ENCODE measurements around the gene ARID4B. TPM values are rescaled to one million over a fixed set of nuclear protein-coding genes. Genes with fewer than 3 reads are reported as not detected.

The ARID4B gene
- polyA plus RNA-seq, 4 donors = 10.3 to 26.6 (median 12.6) TPM

GRCh38 chr1:235151033-235151432, 176.9 kb downstream of the ARID4B start:
- Histone ChIP-seq H3K4me3 (ENCODE audit: low read depth in 1 of 3, low read length in 3 of 3) (no peak overlapping the region), H3K36me3 (ENCODE audit: control insufficient read depth in 3 of 3, insufficient read depth in 2 of 3, low read depth in 1 of 3, low read length in 3 of 3) (peaks cover 11 to 55% (median 23%) of the 10 kb centered on the region in 3 donors), H3K9me3 (ENCODE audit: control insufficient read depth in 2 of 2, insufficient read depth in 1 of 2, low read depth in 1 of 2, low read length in 1 of 2) (no peaks in the 10 kb centered on the region), H3K27ac (ENCODE audit: low read depth in 1 of 3, low read length in 2 of 3) (no peak overlapping the region), H3K27me3 (ENCODE audit: control insufficient read depth in 3 of 3, insufficient read depth in 3 of 3, low read length in 3 of 3) (no peaks in the 10 kb centered on the region), H3K4me1 (ENCODE audit: control insufficient read depth in 3 of 3, insufficient read depth in 2 of 3, low read depth in 1 of 3, low read length in 2 of 3) (peaks cover 0 to under 1% (median 0%) of the 10 kb centered on the region in 3 donors)
- DNase-seq = no peak
- WGBS, 3 donors = 76 to 88% (median 79%) methylated on average over 2 of the region's 2 CpGs
- no peak for FAIRE-seq

GRCh38 chr1:235149824-235150223, 178.2 kb downstream of the ARID4B start:
- 94 to 95% (median 95%) methylated on average over 9 of the region's 9 CpGs for WGBS, 3 donors
- no peak overlapping the region for H3K27ac ChIP-seq (ENCODE audit: low read depth in 1 of 3, low read length in 2 of 3)
- H3K9me3 ChIP-seq (ENCODE audit: control insufficient read depth in 2 of 2, insufficient read depth in 1 of 2, low read depth in 1 of 2, low read length in 1 of 2) = no peaks in the 10 kb centered on the region
- no peak overlapping the region for H3K4me3 ChIP-seq (ENCODE audit: low read depth in 1 of 3, low read length in 3 of 3)
- H3K4me1 ChIP-seq (ENCODE audit: control insufficient read depth in 3 of 3, insufficient read depth in 2 of 3, low read depth in 1 of 3, low read length in 2 of 3) = no peaks in the 10 kb centered on the region
- no peak for DNase-seq
- no peak for FAIRE-seq
- H3K27me3 ChIP-seq (ENCODE audit: control insufficient read depth in 3 of 3, insufficient read depth in 3 of 3, low read length in 3 of 3) = no peaks in the 10 kb centered on the region
- peaks cover 11 to 59% (median 23%) of the 10 kb centered on the region in 3 donors for H3K36me3 ChIP-seq (ENCODE audit: control insufficient read depth in 3 of 3, insufficient read depth in 2 of 3, low read depth in 1 of 3, low read length in 3 of 3)

GRCh38 chr1:235147269-235147668, 180.7 kb downstream of the ARID4B start:
- 91 to 92% (median 91%) methylated on average over 4 of the region's 4 CpGs for WGBS, 3 donors
- H3K36me3 ChIP-seq (ENCODE audit: control insufficient read depth in 3 of 3, insufficient read depth in 2 of 3, low read depth in 1 of 3, low read length in 3 of 3) = peaks cover 15 to 61% (median 16%) of the 10 kb centered on the region in 3 donors
- DNase-seq = no peak
- FAIRE-seq = no peak
- no peak overlapping the region for H3K27ac ChIP-seq (ENCODE audit: low read depth in 1 of 3, low read length in 2 of 3)
- no peaks in the 10 kb centered on the region for H3K27me3 ChIP-seq (ENCODE audit: control insufficient read depth in 3 of 3, insufficient read depth in 3 of 3, low read length in 3 of 3)
- no peak overlapping the region for H3K4me3 ChIP-seq (ENCODE audit: low read depth in 1 of 3, low read length in 3 of 3)
- no peaks in the 10 kb centered on the region for H3K9me3 ChIP-seq (ENCODE audit: control insufficient read depth in 2 of 2, insufficient read depth in 1 of 2, low read depth in 1 of 2, low read length in 1 of 2)
- H3K4me1 ChIP-seq (ENCODE audit: control insufficient read depth in 3 of 3, insufficient read depth in 2 of 3, low read depth in 1 of 3, low read length in 2 of 3) = no peaks in the 10 kb centered on the region

GRCh38 chr1:235145639-235146038, 182.3 kb downstream of the ARID4B start:
- Histone ChIP-seq H3K27me3 (ENCODE audit: control insufficient read depth in 3 of 3, insufficient read depth in 3 of 3, low read length in 3 of 3) (no peaks in the 10 kb centered on the region), H3K4me1 (ENCODE audit: control insufficient read depth in 3 of 3, insufficient read depth in 2 of 3, low read depth in 1 of 3, low read length in 2 of 3) (no peaks in the 10 kb centered on the region), H3K4me3 (ENCODE audit: low read depth in 1 of 3, low read length in 3 of 3) (no peak overlapping the region), H3K36me3 (ENCODE audit: control insufficient read depth in 3 of 3, insufficient read depth in 2 of 3, low read depth in 1 of 3, low read length in 3 of 3) (peaks cover 8 to 63% (median 10%) of the 10 kb centered on the region in 3 donors), H3K9me3 (ENCODE audit: control insufficient read depth in 2 of 2, insufficient read depth in 1 of 2, low read depth in 1 of 2, low read length in 1 of 2) (no peaks in the 10 kb centered on the region), H3K27ac (ENCODE audit: low read depth in 1 of 3, low read length in 2 of 3) (no peak overlapping the region)
- DNase-seq (no peak), FAIRE-seq (no peak)
- 92 to 94% (median 92%) methylated on average over 6 of the region's 6 CpGs for WGBS, 3 donors

GRCh38 chr1:235142991-235143390, 185.0 kb downstream of the ARID4B start:
- FAIRE-seq = no peak
- no peaks in the 10 kb centered on the region for H3K9me3 ChIP-seq (ENCODE audit: control insufficient read depth in 2 of 2, insufficient read depth in 1 of 2, low read depth in 1 of 2, low read length in 1 of 2)
- H3K4me3 ChIP-seq (ENCODE audit: low read depth in 1 of 3, low read length in 3 of 3) = no peak overlapping the region
- no peak for DNase-seq
- no peaks in the 10 kb centered on the region for H3K4me1 ChIP-seq (ENCODE audit: control insufficient read depth in 3 of 3, insufficient read depth in 2 of 3, low read depth in 1 of 3, low read length in 2 of 3)
- 82 to 97% (median 95%) methylated on average over 4 of the region's 4 CpGs for WGBS, 3 donors
- no peak overlapping the region for H3K27ac ChIP-seq (ENCODE audit: low read depth in 1 of 3, low read length in 2 of 3)
- H3K27me3 ChIP-seq (ENCODE audit: control insufficient read depth in 3 of 3, insufficient read depth in 3 of 3, low read length in 3 of 3) = no peaks in the 10 kb centered on the region
- peaks cover 6 to 62% (median 14%) of the 10 kb centered on the region in 3 donors for H3K36me3 ChIP-seq (ENCODE audit: control insufficient read depth in 3 of 3, insufficient read depth in 2 of 3, low read depth in 1 of 3, low read length in 3 of 3)

GRCh38 chr1:235139315-235139714, 188.7 kb downstream of the ARID4B start:
- Histone ChIP-seq H3K27ac (ENCODE audit: low read depth in 1 of 3, low read length in 2 of 3) (no peak overlapping the region), H3K36me3 (ENCODE audit: control insufficient read depth in 3 of 3, insufficient read depth in 2 of 3, low read depth in 1 of 3, low read length in 3 of 3) (peaks cover 14 to 50% (median 18%) of the 10 kb centered on the region in 3 donors), H3K4me1 (ENCODE audit: control insufficient read depth in 3 of 3, insufficient read depth in 2 of 3, low read depth in 1 of 3, low read length in 2 of 3) (no peaks in the 10 kb centered on the region), H3K9me3 (ENCODE audit: control insufficient read depth in 2 of 2, insufficient read depth in 1 of 2, low read depth in 1 of 2, low read length in 1 of 2) (no peaks in the 10 kb centered on the region), H3K27me3 (ENCODE audit: control insufficient read depth in 3 of 3, insufficient read depth in 3 of 3, low read length in 3 of 3) (no peaks in the 10 kb centered on the region), H3K4me3 (ENCODE audit: low read depth in 1 of 3, low read length in 3 of 3) (no peak overlapping the region)
- FAIRE-seq (no peak), DNase-seq (no peak)
- WGBS, 3 donors = 94 to 96% (median 96%) methylated on average over 5 of the region's 5 CpGs

- H3K9me3 ChIP-seq (ENCODE audit: control insufficient read depth in 2 of 2, insufficient read depth in 1 of 2, low read depth in 1 of 2, low read length in 1 of 2) = no peaks in the 10 kb centered on the region
- DNase-seq = no peak
- H3K4me3 ChIP-seq (ENCODE audit: low read depth in 1 of 3, low read length in 3 of 3) = no peak overlapping the region
- H3K27ac ChIP-seq (ENCODE audit: low read depth in 1 of 3, low read length in 2 of 3) = no peak overlapping the region
- H3K27me3 ChIP-seq (ENCODE audit: control insufficient read depth in 3 of 3, insufficient read depth in 3 of 3, low read length in 3 of 3) = no peaks in the 10 kb centered on the region
- WGBS, 3 donors = 60 to 67% (median 65%) methylated on average over 2 of the region's 2 CpGs
- H3K4me1 ChIP-seq (ENCODE audit: control insufficient read depth in 3 of 3, insufficient read depth in 2 of 3, low read depth in 1 of 3, low read length in 2 of 3) = no peaks in the 10 kb centered on the region
- peaks cover 14 to 52% (median 20%) of the 10 kb centered on the region in 3 donors for H3K36me3 ChIP-seq (ENCODE audit: control insufficient read depth in 3 of 3, insufficient read depth in 2 of 3, low read depth in 1 of 3, low read length in 3 of 3)
- FAIRE-seq = no peak
These were observed 189.2 kb downstream of the ARID4B start for GRCh38 chr1:235138821-235139220.

- no peaks in the 10 kb centered on the region for H3K27me3 ChIP-seq (ENCODE audit: control insufficient read depth in 3 of 3, insufficient read depth in 3 of 3, low read length in 3 of 3)
- no peaks in the 10 kb centered on the region for H3K4me1 ChIP-seq (ENCODE audit: control insufficient read depth in 3 of 3, insufficient read depth in 2 of 3, low read depth in 1 of 3, low read length in 2 of 3)
- H3K9me3 ChIP-seq (ENCODE audit: control insufficient read depth in 2 of 2, insufficient read depth in 1 of 2, low read depth in 1 of 2, low read length in 1 of 2) = no peaks in the 10 kb centered on the region
- H3K36me3 ChIP-seq (ENCODE audit: control insufficient read depth in 3 of 3, insufficient read depth in 2 of 3, low read depth in 1 of 3, low read length in 3 of 3) = peaks cover 15 to 45% (median 16%) of the 10 kb centered on the region in 3 donors
- no peak overlapping the region for H3K4me3 ChIP-seq (ENCODE audit: low read depth in 1 of 3, low read length in 3 of 3)
- DNase-seq = no peak
- WGBS, 3 donors = 55 to 69% (median 61%) methylated on average over 4 of the region's 4 CpGs
- no peak overlapping the region for H3K27ac ChIP-seq (ENCODE audit: low read depth in 1 of 3, low read length in 2 of 3)
- no peak for FAIRE-seq
These were observed 191.9 kb downstream of the ARID4B start for GRCh38 chr1:235136111-235136510.

- H3K27me3 ChIP-seq (ENCODE audit: control insufficient read depth in 3 of 3, insufficient read depth in 3 of 3, low read length in 3 of 3) = no peaks in the 10 kb centered on the region
- no peaks in the 10 kb centered on the region for H3K9me3 ChIP-seq (ENCODE audit: control insufficient read depth in 2 of 2, insufficient read depth in 1 of 2, low read depth in 1 of 2, low read length in 1 of 2)
- H3K4me1 ChIP-seq (ENCODE audit: control insufficient read depth in 3 of 3, insufficient read depth in 2 of 3, low read depth in 1 of 3, low read length in 2 of 3) = no peaks in the 10 kb centered on the region
- no peak overlapping the region for H3K27ac ChIP-seq (ENCODE audit: low read depth in 1 of 3, low read length in 2 of 3)
- no peak overlapping the region for H3K4me3 ChIP-seq (ENCODE audit: low read depth in 1 of 3, low read length in 3 of 3)
- FAIRE-seq = no peak
- DNase-seq = no peak
- 97 to 99% (median 97%) methylated on average over 12 of the region's 12 CpGs for WGBS, 3 donors
- H3K36me3 ChIP-seq (ENCODE audit: control insufficient read depth in 3 of 3, insufficient read depth in 2 of 3, low read depth in 1 of 3, low read length in 3 of 3) = peaks cover 12 to 40% (median 17%) of the 10 kb centered on the region in 3 donors
These were observed 193.8 kb downstream of the ARID4B start for GRCh38 chr1:235134171-235134570.

Data from small intestine (tissue), 7 donors.